HUES48 (cell line): ENCODE results near the gene TRAPPC10.

Source experiments
- H3K27ac ChIP-seq: one replicate; pipeline ENCODE4 v1.7.0; 2013; ENCODE audit warnings: low read depth, low read length, inconsistent platforms
- H3K27me3 ChIP-seq: 2 replicates; pipeline ENCODE4 v1.6.1; 2013; ENCODE audit warnings: mild to moderate bottlenecking, low read length; ENCODE audit not compliant: control insufficient read depth, insufficient read depth
- H3K36me3 ChIP-seq: 2 replicates; pipeline ENCODE4 v1.6.1; 2013; ENCODE audit warnings: low read length; ENCODE audit not compliant: control insufficient read depth, insufficient read depth
- H3K4me1 ChIP-seq: 2 replicates; pipeline ENCODE4 v1.6.1; 2013; ENCODE audit warnings: mild to moderate bottlenecking, low read length; ENCODE audit not compliant: control insufficient read depth, insufficient read depth
- H3K4me3 ChIP-seq: 2 replicates; pipeline ENCODE4 v1.5.1; 2013; ENCODE audit warnings: mild to moderate bottlenecking, low read depth, low read length
- H3K9ac ChIP-seq: 2 replicates; pipeline ENCODE4 v1.6.1; 2013; ENCODE audit warnings: mild to moderate bottlenecking, low read depth, low read length, moderate library complexity
- H3K9me3 ChIP-seq: 2 replicates; pipeline ENCODE4 v1.6.1; 2013; ENCODE audit warnings: low read length; ENCODE audit not compliant: control insufficient read depth, insufficient read depth

TRAPPC10 gene

DNA sequence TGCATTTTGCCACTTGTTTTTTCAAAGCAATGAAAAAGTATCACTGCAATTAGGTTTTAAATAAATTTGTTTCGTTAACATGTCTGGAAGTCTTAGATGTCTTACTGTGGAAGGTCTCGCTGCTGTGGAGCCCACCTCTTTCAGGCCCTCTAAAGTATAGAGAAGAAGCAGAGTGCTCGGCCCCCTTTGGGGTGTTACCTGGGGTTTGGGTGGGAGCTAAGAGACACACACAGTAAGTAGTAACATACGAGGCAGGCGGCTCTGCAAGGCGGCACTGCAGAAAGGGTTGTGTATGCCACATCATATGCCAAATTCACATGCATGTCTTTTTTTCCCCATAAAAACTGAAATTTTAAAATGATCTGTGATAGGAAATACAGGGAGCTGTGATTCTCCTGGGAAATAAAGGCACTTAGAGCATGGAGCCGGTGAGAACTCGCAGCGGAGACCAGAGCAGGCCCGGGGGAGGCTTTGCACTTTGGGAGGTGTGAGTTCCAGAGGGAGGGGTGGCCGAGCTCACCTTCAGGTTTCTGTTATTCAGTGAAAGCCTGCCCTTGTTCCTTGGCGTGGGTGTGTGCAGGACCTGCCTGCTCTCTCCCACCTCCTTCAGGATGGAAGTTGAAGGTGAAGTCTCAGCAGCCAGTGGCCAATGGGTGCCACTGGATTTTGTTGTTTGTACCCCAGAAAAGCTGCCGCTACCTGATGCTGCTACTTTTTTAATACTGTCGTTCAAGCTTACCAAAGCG, 59.4 kb downstream of the TRAPPC10 start:
- H3K36me3 ChIP-seq: peaks cover 61% of the 10 kb centered on the region
- H3K4me3 ChIP-seq: no peak overlapping the region
- H3K9ac ChIP-seq: no peak overlapping the region
- H3K9me3 ChIP-seq: no peaks in the 10 kb centered on the region
- no peaks in the 10 kb centered on the region for H3K4me1 ChIP-seq
- no peak overlapping the region for H3K27ac ChIP-seq
- no peaks in the 10 kb centered on the region for H3K27me3 ChIP-seq

DNA sequence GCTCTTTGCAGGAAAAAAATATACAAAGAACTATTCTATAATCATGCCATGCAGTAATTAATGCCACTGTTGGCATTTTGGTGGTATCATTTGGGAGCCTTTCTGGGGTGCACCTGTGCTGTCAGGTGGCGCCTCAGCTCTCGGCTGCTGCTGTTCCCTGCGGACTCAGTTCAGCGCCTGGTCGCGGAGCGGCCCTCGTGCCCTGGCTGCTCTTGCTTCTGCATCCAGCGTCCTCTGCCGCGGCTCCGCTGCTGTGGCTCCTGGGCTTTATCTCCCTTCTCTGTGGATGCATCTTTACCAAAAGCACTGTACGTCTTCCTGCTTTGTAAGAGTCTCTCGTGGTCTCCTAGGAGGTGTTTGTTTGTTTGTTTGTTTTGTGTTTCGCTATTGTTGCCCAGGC, 60.0 kb downstream of the TRAPPC10 start:
- Histone ChIP-seq H3K36me3 (peaks cover 63% of the 10 kb centered on the region), H3K27me3 (no peaks in the 10 kb centered on the region), H3K9me3 (no peaks in the 10 kb centered on the region), H3K9ac (no peak overlapping the region), H3K4me1 (no peaks in the 10 kb centered on the region), H3K27ac (no peak overlapping the region), H3K4me3 (no peak overlapping the region)

DNA sequence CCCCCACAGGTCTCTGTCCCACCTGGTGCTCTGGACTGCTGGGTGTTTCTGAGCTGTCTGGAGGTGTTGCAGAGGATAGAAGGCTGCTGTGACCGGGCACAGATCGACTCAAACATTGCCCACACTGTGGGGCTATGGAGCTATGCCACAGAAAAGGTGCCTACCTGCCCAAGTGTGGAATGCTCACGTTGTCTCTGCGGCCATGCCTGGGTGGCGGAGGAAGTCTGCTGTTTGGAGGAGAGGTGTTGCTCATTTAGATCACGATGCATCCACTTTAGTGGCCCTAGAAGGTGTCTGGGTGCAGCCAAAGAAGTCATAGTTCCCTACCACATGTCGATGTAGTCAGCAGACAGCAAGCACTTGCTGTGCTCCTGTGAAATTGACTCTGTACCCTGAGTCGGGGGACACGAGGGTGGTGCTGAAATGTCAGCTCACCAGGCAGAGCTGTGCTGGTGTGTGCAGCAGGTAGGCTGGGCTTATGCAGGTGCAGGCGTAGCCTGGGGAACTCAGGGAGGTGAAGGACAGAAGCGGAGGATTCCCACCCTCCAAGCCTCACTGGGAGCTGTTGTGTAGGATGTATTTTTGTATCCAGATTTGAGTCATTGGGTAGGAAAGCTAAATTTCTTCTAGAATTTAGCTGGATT, 62.3 kb downstream of the TRAPPC10 start:
- Histone ChIP-seq H3K4me3 (no peak overlapping the region), H3K4me1 (no peaks in the 10 kb centered on the region), H3K9me3 (no peaks in the 10 kb centered on the region), H3K36me3 (peaks cover 66% of the 10 kb centered on the region), H3K27ac (no peak overlapping the region), H3K9ac (no peak overlapping the region), H3K27me3 (no peaks in the 10 kb centered on the region)

DNA sequence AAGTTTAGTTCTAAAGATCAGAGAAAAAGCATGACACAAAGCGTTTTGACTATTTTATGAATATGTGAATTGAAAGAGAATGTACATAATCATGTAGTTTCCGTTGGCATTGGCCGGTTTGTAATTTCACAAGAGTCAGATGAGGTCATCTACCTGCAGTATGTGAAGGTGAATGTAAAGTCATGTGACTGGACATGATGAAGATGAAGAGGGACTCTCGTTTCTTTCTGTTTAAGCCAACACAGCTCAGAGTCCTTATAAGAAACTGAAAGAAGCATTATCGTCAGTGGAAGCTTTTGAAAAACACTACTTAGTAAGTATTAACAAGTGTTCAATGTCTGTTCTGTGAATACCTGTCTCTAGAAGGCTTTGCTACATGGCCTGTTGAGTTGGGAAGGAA, 64.2 kb downstream of the TRAPPC10 start:
- Histone ChIP-seq H3K4me1 (no peaks in the 10 kb centered on the region), H3K36me3 (peaks cover 72% of the 10 kb centered on the region), H3K27ac (no peak overlapping the region), H3K9ac (no peak overlapping the region), H3K9me3 (no peaks in the 10 kb centered on the region), H3K27me3 (no peaks in the 10 kb centered on the region), H3K4me3 (no peak overlapping the region)

DNA sequence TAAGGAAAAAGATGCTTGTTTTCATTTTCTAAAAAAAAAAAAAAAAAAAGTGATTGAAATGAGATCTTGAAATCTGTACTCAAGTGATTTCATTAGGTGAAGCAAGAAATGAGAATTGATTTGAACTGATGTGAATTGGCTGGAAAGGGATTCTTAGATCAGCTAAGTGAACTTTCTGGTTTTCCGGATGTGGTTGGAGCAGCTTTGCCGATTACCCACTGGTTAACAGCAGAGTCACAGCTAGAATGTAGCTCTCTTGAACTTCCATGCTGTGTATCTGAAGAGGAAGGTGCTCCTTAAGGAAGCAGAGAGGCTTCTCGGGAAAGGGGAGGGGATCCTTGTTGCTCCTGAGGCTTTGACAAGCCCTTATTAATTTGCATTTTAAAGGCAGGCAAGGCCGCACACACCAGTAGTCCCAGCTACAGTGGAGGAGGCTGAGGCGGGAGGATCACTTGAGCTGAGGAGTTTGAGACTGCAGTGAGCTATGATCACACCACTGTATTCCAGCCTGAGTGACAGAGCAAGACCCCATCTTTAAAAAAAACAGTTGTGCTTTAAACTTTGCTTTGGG, 66.4 kb downstream of the TRAPPC10 start:
- H3K27ac ChIP-seq: peak overlapping the region; percentile 4
- H3K36me3 ChIP-seq: peaks cover 85% of the 10 kb centered on the region
- H3K9me3 ChIP-seq: no peaks in the 10 kb centered on the region
- H3K27me3 ChIP-seq: no peaks in the 10 kb centered on the region
- no peak overlapping the region for H3K4me3 ChIP-seq
- H3K4me1 ChIP-seq: no peaks in the 10 kb centered on the region
- no peak overlapping the region for H3K9ac ChIP-seq

DNA sequence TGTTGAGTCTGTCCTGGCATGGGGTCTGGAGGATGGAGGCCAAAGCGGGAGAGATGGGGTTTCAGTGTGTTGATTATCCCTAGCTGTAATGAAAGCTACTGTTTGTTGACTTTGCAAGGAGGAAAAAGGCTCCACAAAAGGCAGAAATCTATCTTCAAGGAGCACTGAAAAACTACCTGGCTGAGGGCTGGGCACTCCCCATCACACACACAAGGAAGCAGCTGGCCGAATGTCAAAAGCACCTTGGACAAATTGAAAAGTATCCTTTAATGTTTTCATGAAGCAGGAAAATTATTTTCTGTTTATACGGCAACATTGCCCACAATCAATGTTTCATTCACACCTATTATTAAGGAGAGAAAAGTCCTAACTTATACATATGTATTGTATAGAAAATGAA, 67.3 kb downstream of the TRAPPC10 start:
- no peak overlapping the region for H3K9ac ChIP-seq
- no peaks in the 10 kb centered on the region for H3K27me3 ChIP-seq
- no peak overlapping the region for H3K4me3 ChIP-seq
- H3K9me3 ChIP-seq: no peaks in the 10 kb centered on the region
- H3K27ac ChIP-seq: no peak overlapping the region
- H3K36me3 ChIP-seq: peaks cover 85% of the 10 kb centered on the region
- H3K4me1 ChIP-seq: no peaks in the 10 kb centered on the region

DNA sequence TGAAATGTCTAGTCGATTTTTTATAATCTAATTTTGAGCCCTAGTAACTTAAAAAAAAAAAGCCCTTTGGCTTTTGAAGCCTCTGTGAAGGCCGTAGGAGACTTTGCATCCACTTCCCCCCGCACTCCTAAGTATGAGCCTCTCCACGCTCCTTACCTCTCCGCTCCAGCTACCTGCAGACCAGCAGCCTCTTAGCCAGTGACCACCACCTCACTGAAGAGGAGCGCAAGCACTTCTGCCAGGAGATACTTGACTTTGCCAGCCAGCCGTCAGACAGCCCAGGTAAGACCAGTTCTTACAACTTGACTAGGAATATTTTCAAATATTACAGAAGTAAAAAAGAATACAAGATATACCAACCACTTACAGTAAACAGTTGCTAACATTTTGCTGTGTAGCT, 67.7 kb downstream of the TRAPPC10 start:
- H3K9me3 ChIP-seq: no peaks in the 10 kb centered on the region
- H3K36me3 ChIP-seq: peaks cover 85% of the 10 kb centered on the region
- no peak overlapping the region for H3K9ac ChIP-seq
- H3K4me3 ChIP-seq: no peak overlapping the region
- no peak overlapping the region for H3K27ac ChIP-seq
- H3K27me3 ChIP-seq: no peaks in the 10 kb centered on the region
- H3K4me1 ChIP-seq: no peaks in the 10 kb centered on the region

DNA sequence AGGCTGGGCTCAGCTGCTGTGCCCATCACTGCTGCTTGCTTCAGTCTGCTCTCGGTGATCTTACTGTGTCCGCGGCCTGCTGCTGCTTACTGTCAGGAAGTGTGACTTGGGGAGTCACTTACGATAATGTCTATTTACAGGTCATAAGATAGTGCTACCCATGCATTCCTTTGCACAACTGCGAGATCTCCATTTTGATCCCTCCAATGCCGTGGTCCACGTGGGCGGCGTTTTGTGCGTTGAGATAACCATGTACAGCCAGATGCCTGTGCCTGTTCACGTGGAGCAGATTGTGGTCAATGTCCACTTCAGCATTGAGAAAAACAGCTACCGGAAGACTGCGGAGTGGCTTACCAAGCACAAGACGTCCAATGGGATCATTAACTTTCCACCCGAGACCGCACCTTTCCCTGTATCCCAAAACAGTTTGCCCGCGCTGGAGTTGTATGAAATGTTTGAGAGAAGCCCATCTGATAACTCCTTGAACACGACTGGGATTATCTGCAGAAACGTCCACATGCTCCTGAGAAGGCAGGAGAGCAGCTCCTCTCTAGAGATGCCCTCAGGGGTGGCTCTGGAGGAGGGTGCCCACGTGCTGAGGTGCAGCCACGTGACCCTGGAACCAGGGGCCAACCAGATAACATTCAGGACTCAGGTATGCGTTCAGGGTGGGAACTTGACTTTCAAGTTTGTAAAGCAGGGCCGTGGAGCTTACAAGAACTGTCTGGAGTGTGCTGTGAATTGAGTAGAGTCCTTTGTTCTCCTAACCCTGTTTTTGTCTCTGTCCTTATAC, 70.7 kb downstream of the TRAPPC10 start:
- Histone ChIP-seq H3K4me3 (no peak overlapping the region), H3K9me3 (no peaks in the 10 kb centered on the region), H3K27ac (no peak overlapping the region), H3K4me1 (no peaks in the 10 kb centered on the region), H3K9ac (no peak overlapping the region), H3K27me3 (no peaks in the 10 kb centered on the region), H3K36me3 (peaks cover 87% of the 10 kb centered on the region)

DNA sequence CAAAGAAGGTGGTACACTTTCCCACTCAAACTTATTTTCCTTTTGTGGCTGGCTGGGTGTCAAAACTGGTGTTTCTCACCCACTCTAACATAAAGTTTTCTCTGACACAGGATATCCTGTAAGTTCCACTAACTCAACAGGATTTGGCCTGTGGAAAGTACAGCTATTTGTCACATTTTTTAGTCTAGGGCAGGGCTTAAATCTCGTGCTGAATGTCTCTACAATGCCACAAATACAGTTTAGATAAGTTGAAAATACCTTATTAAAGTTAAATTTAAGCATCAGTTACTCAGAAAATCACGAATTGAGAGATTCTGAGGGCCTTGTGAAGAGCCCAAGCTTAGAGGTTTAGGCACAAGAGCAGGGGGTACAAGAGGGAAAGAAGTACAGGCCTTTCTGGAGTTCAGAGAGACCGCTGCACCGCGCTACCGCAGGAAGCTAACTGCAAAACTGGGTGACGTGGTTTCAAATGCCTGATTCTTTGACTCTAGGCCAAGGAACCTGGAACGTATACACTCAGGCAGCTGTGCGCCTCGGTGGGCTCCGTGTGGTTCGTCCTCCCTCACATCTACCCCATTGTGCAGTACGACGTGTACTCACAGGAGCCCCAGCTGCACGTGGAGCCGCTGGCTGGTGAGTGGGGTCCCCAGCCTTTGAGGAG, 71.7 kb downstream of the TRAPPC10 start:
- Histone ChIP-seq H3K36me3 (peaks cover 96% of the 10 kb centered on the region), H3K9ac (no peak overlapping the region), H3K27ac (no peak overlapping the region), H3K4me3 (no peak overlapping the region), H3K9me3 (no peaks in the 10 kb centered on the region), H3K4me1 (no peaks in the 10 kb centered on the region), H3K27me3 (no peaks in the 10 kb centered on the region)

DNA sequence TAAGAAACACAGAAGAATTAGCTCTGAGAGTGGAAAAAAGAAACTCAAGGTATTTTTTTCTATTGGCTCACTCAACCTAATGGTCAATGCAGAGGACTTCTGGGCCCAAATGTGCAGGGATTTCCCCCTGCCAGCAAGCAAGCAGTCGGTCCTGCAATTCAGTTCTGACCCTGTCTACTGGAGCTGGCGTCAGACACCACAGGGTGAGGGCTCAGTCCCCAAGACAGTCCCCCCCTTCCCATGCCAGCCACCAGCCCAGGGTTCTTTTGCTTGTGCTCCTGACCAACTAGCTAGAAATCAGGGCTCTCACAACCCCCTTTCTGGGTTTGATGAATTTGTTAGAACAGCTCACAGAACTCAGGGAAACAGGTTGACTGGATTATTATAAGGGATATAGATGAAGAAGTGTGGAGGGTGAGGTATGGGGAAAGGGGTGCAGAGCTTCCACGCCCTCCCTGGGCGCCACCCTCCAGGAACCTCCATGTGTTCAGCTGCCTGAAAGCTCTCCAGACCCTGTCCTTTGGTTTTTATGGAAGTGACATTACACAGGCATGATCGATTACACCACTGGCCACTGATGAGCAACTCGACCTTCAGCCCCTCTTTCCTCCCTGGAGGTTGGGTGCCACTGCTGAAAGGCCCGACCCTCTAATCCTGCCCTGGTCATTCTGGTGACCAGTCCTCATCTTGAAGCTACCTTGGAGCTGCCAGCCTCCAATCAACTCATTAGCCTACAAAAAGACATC, 72.6 kb downstream of the TRAPPC10 start:
- Histone ChIP-seq H3K4me1 (no peaks in the 10 kb centered on the region), H3K9me3 (no peaks in the 10 kb centered on the region), H3K9ac (no peak overlapping the region), H3K27me3 (no peaks in the 10 kb centered on the region), H3K4me3 (no peak overlapping the region), H3K36me3 (peaks cover 95% of the 10 kb centered on the region), H3K27ac (no peak overlapping the region)
